Muscle of back (tissue), 13 donors: ENCODE data around the gene ZNF235. TPM values are rescaled to one million over a fixed set of nuclear protein-coding genes. Genes with fewer than 3 reads are reported as not detected.
A peak's percentile ranks its signal among the peaks of the same experiment; 100 is the strongest.
"Not testable (repeated sequence)": the region's sequence is repeated elsewhere in the genome, so short reads cannot be mapped to it uniquely, and the experiment has no call there.

Source experiments
- DNase-seq, 3 donors: peaks; one replicate each; pipeline versions ENCODE4 v3.0.0 to v3.0.0-alpha.2; 2013
- long read RNA-seq, 9 donors: transcript quantifications; one replicate each; lab custom pipeline, GENCODE V29; 2026
- polyA plus RNA-seq, 10 donors: library from polyadenylated mRNA; unstranded; fragments of 120-200 nt; gene quantifications; one replicate each; pipeline ENCODE4 v1.2.1, GENCODE V29; 2013; ENCODE audit not compliant: insufficient read length in 10 of 10

The ZNF235 gene
- polyA plus RNA-seq, result 1 to 10 TPM; 4.0 to 7.3 (median 6.1) TPM
- long read RNA-seq, donor 1, full-length matches to known transcripts, result 2 of 2 reads
- long read RNA-seq, donor 1, partial matches to known transcripts, result 0 of 2 reads
- long read RNA-seq, donor 1, other reads (novel, unspliced or antisense), result 0 of 2 reads
- long read RNA-seq, donor 2, partial matches to known transcripts, result 0 of 2 reads
- long read RNA-seq, donor 2, other reads (novel, unspliced or antisense), result 0 of 2 reads
- long read RNA-seq, donor 3, result 0 reads
- long read RNA-seq, donor 4, partial matches to known transcripts, result 0 of 1 reads
- long read RNA-seq, donor 4, other reads (novel, unspliced or antisense), result 0 of 1 reads
- long read RNA-seq, donor 5, full-length matches to known transcripts, result 1 of 1 reads
- long read RNA-seq, donor 5, partial matches to known transcripts, result 0 of 1 reads
- long read RNA-seq, donor 5, other reads (novel, unspliced or antisense), result 0 of 1 reads
- long read RNA-seq, donor 6, full-length matches to known transcripts, result 3 of 3 reads
- long read RNA-seq, donor 6, partial matches to known transcripts, result 0 of 3 reads
- long read RNA-seq, donor 6, other reads (novel, unspliced or antisense), result 0 of 3 reads
- long read RNA-seq, donor 7, full-length matches to known transcripts, result 3 of 3 reads
- long read RNA-seq, donor 7, partial matches to known transcripts, result 0 of 3 reads
- long read RNA-seq, donor 7, other reads (novel, unspliced or antisense), result 0 of 3 reads
- long read RNA-seq, donor 8, partial matches to known transcripts, result 0 of 1 reads
- long read RNA-seq, donor 8, other reads (novel, unspliced or antisense), result 0 of 1 reads
- long read RNA-seq, donor 9, partial matches to known transcripts, result 0 of 1 reads
- long read RNA-seq, donor 9, other reads (novel, unspliced or antisense), result 0 of 1 reads

- peak; percentile 95 to 97 (median 97) for DNase-seq
Measured at GRCh38 chr19:44304659-44305193, at the start of gene ZNF235. ZNF235 (minus strand) TSS chr19:44305025; CDS start chr19:44303404, 1,621 bp downstream.

GRCh38 chr19:44346556-44346955 lies 41.7 kb upstream of the ZNF235 start:
- no peak for DNase-seq

- no peak for DNase-seq
Measured at GRCh38 chr19:44345959-44346358, 41.1 kb upstream of the ZNF235 start.

- no peak for DNase-seq
Measured at GRCh38 chr19:44344255-44344654, 39.4 kb upstream of the ZNF235 start.

GRCh38 chr19:44341794-44342193 lies 37.0 kb upstream of the ZNF235 start:
- DNase-seq, result no peak

- not testable (repeated sequence) for DNase-seq
Measured at GRCh38 chr19:44334639-44335038, 29.8 kb upstream of the ZNF235 start.

- DNase-seq, result no peak
Measured at GRCh38 chr19:44332145-44332544, 27.3 kb upstream of the ZNF235 start.

GRCh38 chr19:44315883-44316282 lies 11.1 kb upstream of the ZNF235 start:
- DNase-seq, result no peak

- DNase-seq, result no peak
Measured at GRCh38 chr19:44313231-44313630, 8.4 kb upstream of the ZNF235 start.

GRCh38 chr19:44308011-44308410 lies 3.2 kb upstream of the ZNF235 start:
- no peak for DNase-seq

- DNase-seq, result no peak
Measured at GRCh38 chr19:44306283-44306682, 1.5 kb upstream of the ZNF235 start.

GRCh38 chr19:44305457-44305856 lies 632 bp upstream of the ZNF235 start:
- no peak for DNase-seq

- DNase-seq, result peak in 2 of 3 donors; percentile 19 to 23
Measured at GRCh38 chr19:44303976-44304568, 753 bp downstream of the ZNF235 start.

- DNase-seq, result peak in 1 of 3 donors; percentile 16
Measured at GRCh38 chr19:44303320-44303719, 1.5 kb downstream of the ZNF235 start.

- no peak for DNase-seq
Measured at GRCh38 chr19:44284968-44285367, 19.9 kb downstream of the ZNF235 start.

GRCh38 chr19:44282846-44283245 lies 22.0 kb downstream of the ZNF235 start:
- DNase-seq, result no peak

GRCh38 chr19:44280916-44281315 lies 23.9 kb downstream of the ZNF235 start:
- no peak for DNase-seq

GRCh38 chr19:44278181-44278690 lies 26.6 kb downstream of the ZNF235 start:
- no peak for DNase-seq

- DNase-seq, result no peak
Measured at GRCh38 chr19:44277331-44277730, 27.5 kb downstream of the ZNF235 start.

GRCh38 chr19:44260695-44261446 lies 44.0 kb downstream of the ZNF235 start:
- DNase-seq, result no peak

- no peak for DNase-seq
Measured at GRCh38 chr19:44260343-44260681, 44.5 kb downstream of the ZNF235 start.
